Measurements from ENCODE around the gene C1QC. TPM values are rescaled to one million over a fixed set of nuclear protein-coding genes. Genes with fewer than 3 reads are reported as not detected.

C1QC gene
- total RNA-seq, 1 experiment from 2014 or later: not detected

DNA sequence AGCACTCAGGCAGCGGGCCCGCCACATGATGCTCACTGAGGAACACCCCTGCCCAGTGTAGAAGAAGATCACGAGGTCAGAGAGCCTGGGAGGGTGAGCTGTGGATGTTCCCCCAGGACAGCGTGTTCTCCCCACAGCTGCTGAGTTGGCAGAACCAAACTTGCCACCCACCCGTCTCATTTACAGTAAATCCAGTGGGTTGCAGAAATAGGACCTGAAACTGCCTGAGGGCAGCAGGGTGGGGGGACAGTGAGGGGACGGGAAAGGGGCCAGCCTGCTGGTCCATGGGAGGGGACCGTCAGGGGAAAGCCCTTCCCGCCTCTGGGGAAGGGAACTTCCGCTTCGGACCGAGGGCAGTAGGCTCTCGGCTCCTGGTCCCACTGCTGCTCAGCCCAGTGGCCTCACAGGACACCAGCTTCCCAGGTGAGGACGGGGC lies 9.5 kb downstream of the C1QC start, which contains the start of gene C1QB:
C1QB (plus strand) TSS at position 356 of the 436 bp plus-strand sequence. CDS start 6,227 bp downstream, outside the sequence.
- no peak within 1 kb of the TSS for H4K5ac ChIP-seq (ENCODE audit: insufficient read length, low read depth, low read length)
- no peaks in the 10 kb centered on the region for H3K23me2 ChIP-seq (ENCODE audit: insufficient read length, low read depth, low read length, poor library complexity, severe bottlenecking)
- no peak for DNase-seq
- H4K8ac ChIP-seq (replicated peaks; ENCODE audit: insufficient read length, low read depth, low read length): no peak within 1 kb of the TSS
- H3K36me3 Mint-ChIP-seq (ENCODE audit: insufficient read depth in 1 of 3, low read depth in 3 of 3): no peaks in the 10 kb centered on the region
- TF ChIP-seq, protein P1, sequence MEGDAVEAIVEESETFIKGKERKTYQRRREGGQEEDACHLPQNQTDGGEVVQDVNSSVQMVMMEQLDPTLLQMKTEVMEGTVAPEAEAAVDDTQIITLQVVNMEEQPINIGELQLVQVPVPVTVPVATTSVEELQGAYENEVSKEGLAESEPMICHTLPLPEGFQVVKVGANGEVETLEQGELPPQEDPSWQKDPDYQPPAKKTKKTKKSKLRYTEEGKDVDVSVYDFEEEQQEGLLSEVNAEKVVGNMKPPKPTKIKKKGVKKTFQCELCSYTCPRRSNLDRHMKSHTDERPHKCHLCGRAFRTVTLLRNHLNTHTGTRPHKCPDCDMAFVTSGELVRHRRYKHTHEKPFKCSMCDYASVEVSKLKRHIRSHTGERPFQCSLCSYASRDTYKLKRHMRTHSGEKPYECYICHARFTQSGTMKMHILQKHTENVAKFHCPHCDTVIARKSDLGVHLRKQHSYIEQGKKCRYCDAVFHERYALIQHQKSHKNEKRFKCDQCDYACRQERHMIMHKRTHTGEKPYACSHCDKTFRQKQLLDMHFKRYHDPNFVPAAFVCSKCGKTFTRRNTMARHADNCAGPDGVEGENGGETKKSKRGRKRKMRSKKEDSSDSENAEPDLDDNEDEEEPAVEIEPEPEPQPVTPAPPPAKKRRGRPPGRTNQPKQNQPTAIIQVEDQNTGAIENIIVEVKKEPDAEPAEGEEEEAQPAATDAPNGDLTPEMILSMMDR (conservative IDR thresholded peaks at IDR 0.05): no peak
- no CpG with 5 or more reads among the region's 13 CpGs for WGBS (ENCODE audit: extremely low coverage, insufficient read length, low lambda C conversion rate)
- no peak within 1 kb of the TSS for H2BK20ac ChIP-seq (ENCODE audit: low read depth, low read length, poor library complexity, severe bottlenecking)
- H3K9me3 Mint-ChIP-seq: no peaks in the 10 kb centered on the region
- H2BK12ac ChIP-seq (ENCODE audit: insufficient read length, low read depth, low read length): no peak within 1 kb of the TSS
- H4K20me1 ChIP-seq (ENCODE audit: control insufficient read depth, insufficient read depth, insufficient read length): no peaks in the 10 kb centered on the region
- no peak within 1 kb of the TSS for H2BK15ac ChIP-seq (ENCODE audit: low read depth, low read length)
- H3K27me3 ChIP-seq (ENCODE audit: insufficient read depth, low read length): no peaks in the 10 kb centered on the region; the same call in 1 of the 2 replicates
- H2BK5ac ChIP-seq (ENCODE audit: insufficient read length, low read length): no peak within 1 kb of the TSS
- H3K27ac Mint-ChIP-seq: no peak within 1 kb of the TSS
- peaks cover 0 to 7% of the 10 kb centered on the region in 2 experiments; a peak in 2 of 4 replicates for H3K4me1 Mint-ChIP-seq
- no peak within 1 kb of the TSS for H3K56ac ChIP-seq (ENCODE audit: insufficient read length, low read depth, low read length)
- no peak within 1 kb of the TSS for H3K14ac ChIP-seq (ENCODE audit: insufficient read depth, low read length)
- H2AFZ ChIP-seq (ENCODE audit: low read length): no peak within 1 kb of the TSS
- no peak within 1 kb of the TSS for H3T11ph ChIP-seq (ENCODE audit: low read length)
- no peak within 1 kb of the TSS for H2AK5ac ChIP-seq (ENCODE audit: insufficient read length, low read length)
- H3K79me1 ChIP-seq (ENCODE audit: insufficient read depth, low read depth, low read length, poor library complexity, severe bottlenecking): no peaks in the 10 kb centered on the region
- H3K79me2 ChIP-seq (ENCODE audit: insufficient read depth, low read length): no peaks in the 10 kb centered on the region
- no peak within 1 kb of the TSS for H3K23ac ChIP-seq (ENCODE audit: insufficient read length, low read depth, low read length)
- H3K18ac ChIP-seq (ENCODE audit: insufficient read length, low read depth, low read length): no peak within 1 kb of the TSS
- peaks cover 22% of the 10 kb centered on the region for H3K27me3 Mint-ChIP-seq (ENCODE audit: low read depth)
- H3K4me2 ChIP-seq (ENCODE audit: insufficient read depth, insufficient read length, low read length): no peak within 1 kb of the TSS
- H3K4ac ChIP-seq (ENCODE audit: low read depth, low read length): no peak within 1 kb of the TSS
- no peaks in the 10 kb centered on the region for H3K9me3 ChIP-seq (ENCODE audit: control insufficient read depth, low read depth, low read length)
- no peak within 1 kb of the TSS for H4K91ac ChIP-seq (ENCODE audit: insufficient read length, low read depth, low read length)
- no peak within 1 kb of the TSS for H3K27ac ChIP-seq (ENCODE audit: insufficient read length, low read depth, low read length)
- H3K4me1 ChIP-seq (ENCODE audit: insufficient read depth, low read length): no peaks in the 10 kb centered on the region
- H3K9ac ChIP-seq (ENCODE audit: extremely low read depth, insufficient read length, low read length): no peak within 1 kb of the TSS
- no peak within 1 kb of the TSS for H2BK120ac ChIP-seq (ENCODE audit: low read depth, low read length, poor library complexity, severe bottlenecking)
- no peak within 1 kb of the TSS for H3K4me3 Mint-ChIP-seq

All from H9 (cell line).